WTC11 (cell line): ENCODE measurements around the gene TSPAN5.

Experiments used
- CREB1 ChIP-seq: sonication (generic); formaldehyde crosslinking; IDR thresholded peaks from 2 replicates; pipeline ENCODE4 v1.8.0; 2023; ENCODE audit warnings: mild to moderate bottlenecking, missing genetic modification reagents
- GABPB1 ChIP-seq: sonication (generic); formaldehyde crosslinking; IDR thresholded peaks from 2 replicates; pipeline ENCODE4 v1.8.1; 2023; ENCODE audit warnings: mild to moderate bottlenecking, missing genetic modification reagents
- ZBTB21 ChIP-seq: sonication (generic); formaldehyde crosslinking; IDR thresholded peaks from 2 replicates; pipeline ENCODE4 v1.8.1; 2023; ENCODE audit warnings: mild to moderate bottlenecking, missing genetic modification reagents, borderline replicate concordance
- TF ChIP-seq, protein P1 (sequence below): fragments of 200-600 bp; IDR thresholded peaks from 2 replicates; pipeline ENCODE4 v1.8.0; 2022; ENCODE audit warnings: antibody characterized with exemption
- TF ChIP-seq, protein P2 (sequence below): sonication (generic); formaldehyde crosslinking; IDR thresholded peaks from 2 replicates; pipeline ENCODE4 v1.8.1; 2022; ENCODE audit warnings: mild to moderate bottlenecking, moderate library complexity, missing genetic modification reagents
- TF ChIP-seq, protein P3 (sequence below): fragments of 250-450 bp; sonication (Bioruptor Pico); IDR thresholded peaks from 2 replicates; pipeline ENCODE4 v1.9.0; 2021; ENCODE audit warnings: mild to moderate bottlenecking
- TF ChIP-seq, protein P4 (sequence below): sonication (generic); formaldehyde crosslinking; IDR thresholded peaks from 2 replicates; pipeline ENCODE4 v1.8.1; 2023; ENCODE audit warnings: mild to moderate bottlenecking, missing genetic modification reagents, moderate library complexity
- TF ChIP-seq, protein P5 (sequence below): sonication (generic); formaldehyde crosslinking; IDR thresholded peaks from 2 replicates; pipeline ENCODE4 v1.8.0; 2022; ENCODE audit warnings: mild to moderate bottlenecking, missing genetic modification reagents

DNA sequence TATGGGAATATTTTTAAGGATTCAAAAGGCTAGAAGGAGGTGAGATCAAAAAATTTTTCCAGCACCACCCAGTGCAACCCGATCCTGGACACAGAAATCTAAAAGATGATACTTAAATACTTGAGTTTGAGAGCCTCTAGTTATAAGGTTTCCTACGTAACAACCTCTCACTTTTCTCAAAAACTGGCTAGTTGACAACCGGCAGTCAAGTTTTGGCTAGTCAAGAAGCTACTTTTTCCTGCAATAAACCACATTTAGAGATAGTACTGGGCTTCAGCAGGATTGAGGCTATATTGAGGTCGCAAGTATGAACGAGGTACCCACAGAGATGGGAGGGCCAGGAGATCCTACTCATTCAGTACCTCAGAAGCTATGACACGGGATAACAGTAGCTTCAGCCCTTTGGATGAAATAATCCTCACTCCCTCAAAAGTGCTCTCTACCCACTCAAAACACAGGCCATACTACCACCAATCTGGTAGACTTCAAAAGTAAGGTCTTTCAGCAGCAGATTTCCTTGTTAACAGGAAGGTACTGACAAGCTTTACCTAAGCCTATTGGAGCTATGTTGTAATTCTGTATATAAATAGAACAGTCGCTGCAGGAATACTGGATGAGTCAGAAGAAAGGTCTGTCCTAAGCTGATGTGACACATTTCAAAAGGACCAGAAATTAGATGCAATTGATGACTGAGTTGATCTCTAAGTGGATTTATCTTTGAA is 1.5 kb upstream of the TSPAN5 start:
- TF ChIP-seq, protein P1, sequence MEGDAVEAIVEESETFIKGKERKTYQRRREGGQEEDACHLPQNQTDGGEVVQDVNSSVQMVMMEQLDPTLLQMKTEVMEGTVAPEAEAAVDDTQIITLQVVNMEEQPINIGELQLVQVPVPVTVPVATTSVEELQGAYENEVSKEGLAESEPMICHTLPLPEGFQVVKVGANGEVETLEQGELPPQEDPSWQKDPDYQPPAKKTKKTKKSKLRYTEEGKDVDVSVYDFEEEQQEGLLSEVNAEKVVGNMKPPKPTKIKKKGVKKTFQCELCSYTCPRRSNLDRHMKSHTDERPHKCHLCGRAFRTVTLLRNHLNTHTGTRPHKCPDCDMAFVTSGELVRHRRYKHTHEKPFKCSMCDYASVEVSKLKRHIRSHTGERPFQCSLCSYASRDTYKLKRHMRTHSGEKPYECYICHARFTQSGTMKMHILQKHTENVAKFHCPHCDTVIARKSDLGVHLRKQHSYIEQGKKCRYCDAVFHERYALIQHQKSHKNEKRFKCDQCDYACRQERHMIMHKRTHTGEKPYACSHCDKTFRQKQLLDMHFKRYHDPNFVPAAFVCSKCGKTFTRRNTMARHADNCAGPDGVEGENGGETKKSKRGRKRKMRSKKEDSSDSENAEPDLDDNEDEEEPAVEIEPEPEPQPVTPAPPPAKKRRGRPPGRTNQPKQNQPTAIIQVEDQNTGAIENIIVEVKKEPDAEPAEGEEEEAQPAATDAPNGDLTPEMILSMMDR: no peak
- TF ChIP-seq, protein P2, sequence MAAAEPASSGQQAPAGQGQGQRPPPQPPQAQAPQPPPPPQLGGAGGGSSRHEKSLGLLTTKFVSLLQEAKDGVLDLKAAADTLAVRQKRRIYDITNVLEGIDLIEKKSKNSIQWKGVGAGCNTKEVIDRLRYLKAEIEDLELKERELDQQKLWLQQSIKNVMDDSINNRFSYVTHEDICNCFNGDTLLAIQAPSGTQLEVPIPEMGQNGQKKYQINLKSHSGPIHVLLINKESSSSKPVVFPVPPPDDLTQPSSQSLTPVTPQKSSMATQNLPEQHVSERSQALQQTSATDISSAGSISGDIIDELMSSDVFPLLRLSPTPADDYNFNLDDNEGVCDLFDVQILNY (CRISPR knock-in tag): no peak
- TF ChIP-seq, protein P3, sequence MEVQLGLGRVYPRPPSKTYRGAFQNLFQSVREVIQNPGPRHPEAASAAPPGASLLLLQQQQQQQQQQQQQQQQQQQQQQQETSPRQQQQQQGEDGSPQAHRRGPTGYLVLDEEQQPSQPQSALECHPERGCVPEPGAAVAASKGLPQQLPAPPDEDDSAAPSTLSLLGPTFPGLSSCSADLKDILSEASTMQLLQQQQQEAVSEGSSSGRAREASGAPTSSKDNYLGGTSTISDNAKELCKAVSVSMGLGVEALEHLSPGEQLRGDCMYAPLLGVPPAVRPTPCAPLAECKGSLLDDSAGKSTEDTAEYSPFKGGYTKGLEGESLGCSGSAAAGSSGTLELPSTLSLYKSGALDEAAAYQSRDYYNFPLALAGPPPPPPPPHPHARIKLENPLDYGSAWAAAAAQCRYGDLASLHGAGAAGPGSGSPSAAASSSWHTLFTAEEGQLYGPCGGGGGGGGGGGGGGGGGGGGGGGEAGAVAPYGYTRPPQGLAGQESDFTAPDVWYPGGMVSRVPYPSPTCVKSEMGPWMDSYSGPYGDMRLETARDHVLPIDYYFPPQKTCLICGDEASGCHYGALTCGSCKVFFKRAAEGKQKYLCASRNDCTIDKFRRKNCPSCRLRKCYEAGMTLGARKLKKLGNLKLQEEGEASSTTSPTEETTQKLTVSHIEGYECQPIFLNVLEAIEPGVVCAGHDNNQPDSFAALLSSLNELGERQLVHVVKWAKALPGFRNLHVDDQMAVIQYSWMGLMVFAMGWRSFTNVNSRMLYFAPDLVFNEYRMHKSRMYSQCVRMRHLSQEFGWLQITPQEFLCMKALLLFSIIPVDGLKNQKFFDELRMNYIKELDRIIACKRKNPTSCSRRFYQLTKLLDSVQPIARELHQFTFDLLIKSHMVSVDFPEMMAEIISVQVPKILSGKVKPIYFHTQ (CRISPR knock-in tag): no peak
- no peak for TF ChIP-seq GABPB1
- TF ChIP-seq, protein P4, sequence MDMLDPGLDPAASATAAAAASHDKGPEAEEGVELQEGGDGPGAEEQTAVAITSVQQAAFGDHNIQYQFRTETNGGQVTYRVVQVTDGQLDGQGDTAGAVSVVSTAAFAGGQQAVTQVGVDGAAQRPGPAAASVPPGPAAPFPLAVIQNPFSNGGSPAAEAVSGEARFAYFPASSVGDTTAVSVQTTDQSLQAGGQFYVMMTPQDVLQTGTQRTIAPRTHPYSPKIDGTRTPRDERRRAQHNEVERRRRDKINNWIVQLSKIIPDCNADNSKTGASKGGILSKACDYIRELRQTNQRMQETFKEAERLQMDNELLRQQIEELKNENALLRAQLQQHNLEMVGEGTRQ (CRISPR knock-in tag): no peak
- TF ChIP-seq, protein P5, sequence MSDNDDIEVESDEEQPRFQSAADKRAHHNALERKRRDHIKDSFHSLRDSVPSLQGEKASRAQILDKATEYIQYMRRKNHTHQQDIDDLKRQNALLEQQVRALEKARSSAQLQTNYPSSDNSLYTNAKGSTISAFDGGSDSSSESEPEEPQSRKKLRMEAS (CRISPR knock-in tag): no peak
- no peak for TF ChIP-seq ZBTB21 (CRISPR knock-in tag)
- no peak for TF ChIP-seq CREB1 (CRISPR knock-in tag)
